GM12878 (cell line): Measurements from ENCODE around the gene MYPN. TPM values are rescaled to one million over a fixed set of nuclear protein-coding genes. Genes with fewer than 3 reads are reported as not detected.

Source experiments
- ATAC-seq: fragments of 200-7000 bp; cut with Tn5 transposase; 3 replicates; pipeline ENCODE4 v1.9.1; 2020; ENCODE audit warnings: mild to moderate bottlenecking, moderate library complexity
- BruUV-seq: library from RNA; stranded (reverse); fragments of 400-500 nt; replicated peaks from 2 replicates; lab custom pipeline; 2021; lab: Mats Ljungman, UMichigan
- CTCF ChIA-PET: fragments of 300-600 bp; sonication (Branson Sonifier 250); formaldehyde crosslinking; extraction: SDS; loops from one replicate; lab custom pipeline; 2021; ENCODE audit warnings: inconsistent platforms; lab: Yijun Ruan, JAX
- POLR2A ChIA-PET: fragments of 350-600 bp; formaldehyde crosslinking; extraction: SDS; loops from one replicate; lab custom pipeline; 2021; ENCODE audit warnings: inconsistent platforms; lab: Charles Lee
- RAD21 ChIA-PET: fragments of 300-600 bp; sonication (Branson Sonifier 250); formaldehyde crosslinking; loops from one replicate; lab custom pipeline; 2023; ENCODE audit warnings: antibody characterized with exemption; ENCODE audit not compliant: unreplicated experiment; lab: Charles Lee
- SMC1A ChIA-PET: fragments of 300-600 bp; sonication (Branson Sonifier 250); formaldehyde crosslinking; loops from one replicate; lab custom pipeline; 2023; ENCODE audit not compliant: unreplicated experiment, uncharacterized antibody; lab: Charles Lee
- DNase-seq: peaks from one replicate; pipeline ENCODE4 v3.0.0-alpha.2; 2011; ENCODE audit warnings: low read depth, low spot score
- FAIRE-seq: peaks from 3 replicates; lab custom pipeline; 2011; peaks lifted over from hg19 to GRCh38; lab: Jason Lieb, UNC
- H2AFZ ChIP-seq: 2 replicates; pipeline ENCODE4 v1.6.0; 2011; ENCODE audit warnings: low read depth, low read length, control low read depth; ENCODE audit not compliant: control insufficient read depth
- H3K27ac ChIP-seq: 2 replicates; pipeline ENCODE4 v1.5.1; 2011; ENCODE audit warnings: control low read depth; ENCODE audit not compliant: control insufficient read depth, insufficient read depth
- H3K27me3 ChIP-seq, 2 experiments: replicated peaks in 1 of 2; 2 replicates each; pipeline versions ENCODE4 v1.6.0 to v1.6.1; 2011; ENCODE audit warnings: low read length in 1 of 2; ENCODE audit not compliant: control insufficient read depth in 2 of 2, insufficient read depth in 2 of 2
- H3K36me3 ChIP-seq, 2 experiments: 2 replicates each; pipeline ENCODE4 v1.5.1; 2011; ENCODE audit warnings: low read length in 1 of 2; ENCODE audit not compliant: control insufficient read depth in 2 of 2, insufficient read depth in 2 of 2
- H3K4me1 ChIP-seq: 2 replicates; pipeline ENCODE4 v1.6.1; 2011; ENCODE audit warnings: mild to moderate bottlenecking, low read length, moderate library complexity, mixed read lengths; ENCODE audit not compliant: control insufficient read depth, insufficient read depth
- H3K4me2 ChIP-seq: 2 replicates; pipeline ENCODE4 v1.6.0; 2011; ENCODE audit warnings: control low read depth; ENCODE audit not compliant: control insufficient read depth, insufficient read depth
- H3K4me3 ChIP-seq: fragments of 200-600 bp; sonication (generic); 2 replicates; pipeline ENCODE4 v1.5.1; 2016
- H3K79me2 ChIP-seq: 2 replicates; pipeline ENCODE4 v1.6.0; 2011; ENCODE audit warnings: low read length; ENCODE audit not compliant: control insufficient read depth, insufficient read depth
- H3K9ac ChIP-seq: 2 replicates; pipeline ENCODE4 v1.8.0; 2011; ENCODE audit warnings: low read length, control low read depth, mixed read lengths; ENCODE audit not compliant: control insufficient read depth, insufficient read depth
- H3K9me3 ChIP-seq: replicated peaks from 3 replicates; pipeline ENCODE4 v1.5.1; 2011; ENCODE audit warnings: mild to moderate bottlenecking, low read length; ENCODE audit not compliant: control insufficient read depth, insufficient read depth
- H4K20me1 ChIP-seq: 2 replicates; pipeline ENCODE4 v1.6.0; 2011; ENCODE audit not compliant: control insufficient read depth, insufficient read depth
- CTCF ChIP-seq, 3 experiments: IDR thresholded peaks in 2 of 3; conservative IDR thresholded peaks in 1 of 3; 2 replicates each; pipeline ENCODE4 v1.5.1; 2011; ENCODE audit warnings: low read depth in 3 of 3, low read length in 3 of 3, mild to moderate bottlenecking in 3 of 3, control low read depth in 2 of 3, moderate library complexity in 2 of 3, inconsistent platforms in 1 of 3, mixed read lengths in 1 of 3; ENCODE audit not compliant: control insufficient read depth in 2 of 3, insufficient read depth in 1 of 3; ENCODE audit errors: extremely low read depth in 1 of 3
- IRF4 ChIP-seq: IDR thresholded peaks from 2 replicates; pipeline ENCODE4 v1.6.1; 2011; ENCODE audit warnings: low read depth, low read length
- MEF2A ChIP-seq: IDR thresholded peaks from 2 replicates; pipeline ENCODE4 v1.6.1; 2011; ENCODE audit warnings: low read depth, mild to moderate bottlenecking, low read length, moderate library complexity; ENCODE audit not compliant: insufficient read depth
- NFYA ChIP-seq: IDR thresholded peaks from 2 replicates; pipeline ENCODE4 v1.6.1; 2011; ENCODE audit warnings: low read depth, mild to moderate bottlenecking, low read length, improper control_type of control experiment, borderline replicate concordance
- NKRF ChIP-seq: fragments of 450-650 bp; conservative IDR thresholded peaks from 2 replicates; pipeline ENCODE4 v1.6.1; 2017; ENCODE audit warnings: mild to moderate bottlenecking, moderate library complexity
- RAD21 ChIP-seq: IDR thresholded peaks from 2 replicates; pipeline ENCODE4 v1.6.1; 2011; ENCODE audit warnings: mild to moderate bottlenecking, low read depth, low read length, moderate library complexity; ENCODE audit not compliant: insufficient read depth
- RELB ChIP-seq: fragments of 450-650 bp; IDR thresholded peaks from 2 replicates; pipeline ENCODE4 v1.6.1; 2017; ENCODE audit warnings: low read depth, mild to moderate bottlenecking, moderate library complexity
- SIN3A ChIP-seq: IDR thresholded peaks from 2 replicates; pipeline ENCODE4 v1.6.1; 2012; ENCODE audit warnings: low read depth, low read length, improper control_type of control experiment
- SREBF2 ChIP-seq: IDR thresholded peaks from 2 replicates; pipeline ENCODE4 v1.6.1; 2012; ENCODE audit warnings: mild to moderate bottlenecking, low read length
- SUZ12 ChIP-seq: fragments of 200-600 bp; sonication (generic); IDR thresholded peaks from one replicate; pipeline ENCODE4 v1.6.1; 2018; ENCODE audit warnings: antibody characterized with exemption, mild to moderate bottlenecking; ENCODE audit not compliant: unreplicated experiment
- ZBED1 ChIP-seq: IDR thresholded peaks from 2 replicates; pipeline ENCODE4 v1.6.1; 2016; ENCODE audit warnings: borderline replicate concordance
- ZNF592 ChIP-seq: fragments of 450-650 bp; IDR thresholded peaks from 2 replicates; pipeline ENCODE4 v1.6.1; 2017; ENCODE audit warnings: mild to moderate bottlenecking, moderate library complexity
- WGBS: methylation state at CpG from one replicate; pipeline ENCODE4 v1.1.6; 2016; ENCODE audit warnings: low lambda C conversion rate; ENCODE audit not compliant: insufficient replicate concordance, insufficient coverage; ENCODE audit errors: missing lambda C conversion rate; 5-methylcytosine and 5-hydroxymethylcytosine counted together
- in situ Hi-C: fragments of 300-500 bp; cut with MboI; formaldehyde crosslinking; loops from 9 replicates; pipeline ENCODE4 v1.14.3; 2018; ENCODE audit warnings: mixed read lengths
- intact Hi-C: fragments of 100-400 bp; cut with micrococcal nuclease; formaldehyde crosslinking; loops from one replicate; pipeline ENCODE4 v1.14.2; 2022; ENCODE audit not compliant: unreplicated experiment
- polyA plus RNA-seq, 11 experiments: library from polyadenylated mRNA; depleted of rRNA in 4 of 11; unstranded in 6 of 11; stranded (reverse) in 5 of 11; fragments of >200 nt; fragmentation: Nextera tagmentation in 4 of 11; fragmentation: Illumina TruSeq in 1 of 11; extraction: Ambion mirVana in 4 of 11; extraction: Trizol in 1 of 11; gene quantifications; 1 replicate in 1 of 11; 2 replicates in 10 of 11; pipeline versions ENCODE4 v1.2.1 to v1.2.3, GENCODE V29; 2011 to 2016; ENCODE audit warnings: inconsistent platforms in 2 of 11, missing spikeins in 2 of 11, low read depth in 1 of 11
- total RNA-seq, 4 experiments: library from RNA; depleted of rRNA in 3 of 4; stranded (reverse); fragments of >200 nt in 3 of 4; fragmentation: Illumina TruSeq in 1 of 4; extraction: Trizol in 1 of 4; gene quantifications; 2 replicates each; pipeline versions ENCODE4 v1.2.1 to v1.2.3, GENCODE V29; 2013 to 2021

Gene MYPN
- total and polyA plus RNA-seq, 10 of the 15 experiments (the other 5 are each of a cell fraction or from before 2014, with no cell fraction given): 0.01 to 0.02 TPM; not detected in 8

GRCh38 chr10:68081916-68082315, 27.4 kb upstream of the MYPN start (continued):
- no peak for TF ChIP-seq ZNF592
- TF ChIP-seq NKRF: no peak
- TF ChIP-seq, all 136 proteins: peak for 0

GRCh38 chr10:68082872-68083271, 26.4 kb upstream of the MYPN start:
- FAIRE-seq: no peak
- CTCF ChIA-PET: interaction anchor here (1.0 to 2.6 kb wide), 6 partner anchors 73 to 219 kb away, joined by 3 to 13 read pairs (median 6); no protein-coding TSS in a partner anchor
- TF ChIP-seq MEF2A: no peak
- TF ChIP-seq SREBF2: no peak
- TF ChIP-seq SUZ12: no peak
- no peak for TF ChIP-seq SIN3A
- TF ChIP-seq NFYA: no peak
- no peak for TF ChIP-seq RELB
- TF ChIP-seq RAD21: peak; percentile 33; the same call in 1 of the 2 replicates
- no peak for TF ChIP-seq ZBED1
- TF ChIP-seq IRF4: no peak
- peak in 1 of 3 experiments; percentile 6; a peak in 2 of 6 replicates for TF ChIP-seq CTCF (IDR thresholded peaks at IDR 0.05 in 2 of 3, conservative IDR thresholded peaks at IDR 0.05 in 1 of 3; ENCODE audit: control insufficient read depth in 2 of 3, extremely low read depth in 1 of 3, insufficient read depth in 1 of 3, low read depth in 3 of 3, low read length in 3 of 3)

More at GRCh38 chr10:68082872-68083271, 26.4 kb upstream of the MYPN start:
- DNase-seq (no peak), ATAC-seq (no peak)
- H3K4me3 ChIP-seq: no peak overlapping the region
- H3K79me2 ChIP-seq: no peaks in the 10 kb centered on the region
- no peaks in the 10 kb centered on the region for H3K4me1 ChIP-seq
- SMC1A ChIA-PET: interaction anchor here (0.7 to 1.6 kb wide), 7 partner anchors 15 to 295 kb away, joined by 3 to 6 read pairs (median 4); no protein-coding TSS in a partner anchor
- H3K9me3 ChIP-seq: no peaks in the 10 kb centered on the region
- POLR2A ChIA-PET: no interaction called here
- H3K9ac ChIP-seq: no peak overlapping the region
- H4K20me1 ChIP-seq: no peaks in the 10 kb centered on the region
- in situ Hi-C loops (no loop called here), intact Hi-C loops (loop anchor here (2.0 to 5.0 kb wide), 2 partner anchors 74 to 126 kb away; no protein-coding TSS in a partner anchor)
- no peak overlapping the region for H3K27ac ChIP-seq
- H3K4me2 ChIP-seq: no peak overlapping the region
- no peak overlapping the region for H2AFZ ChIP-seq
- RAD21 ChIA-PET: interaction anchor here (0.9 to 1.4 kb wide), 4 partner anchors 73 to 228 kb away, joined by 4 to 6 read pairs (median 6); no protein-coding TSS in a partner anchor
- H3K27me3 ChIP-seq: no peaks in the 10 kb centered on the region; a peak in 1 of 4 replicates
- no TSS peak for BruUV-seq
- 43% methylated on average over 1 of the region's 1 CpG for WGBS
- H3K36me3 ChIP-seq: no peaks in the 10 kb centered on the region
